SK-N-SH treated with all-trans-retinoic acid at 6 μM for 48 hours (cell line): ENCODE results near the gene C12orf50.
A peak's percentile ranks its signal among the peaks of the same experiment; 100 is the strongest.

Experiments
- ATAC-seq: fragments of 200-7000 bp; cut with Tn5 transposase; 3 replicates; pipeline ENCODE4 v1.9.1; 2020; ENCODE audit warnings: mild to moderate bottlenecking, moderate library complexity
- ARNTL ChIP-seq: fragments of 450-650 bp; formaldehyde crosslinking; IDR thresholded peaks from 2 replicates; pipeline ENCODE4 v1.5.0; 2020; ENCODE audit warnings: low read depth, mild to moderate bottlenecking, moderate library complexity, borderline replicate concordance
- BACH2 ChIP-seq: fragments of 250-450 bp; sonication (Bioruptor Pico); IDR thresholded peaks from 2 replicates; pipeline ENCODE4 v1.9.0; 2021; ENCODE audit warnings: mild to moderate bottlenecking, borderline replicate concordance
- CREB5 ChIP-seq: fragments of 250-450 bp; sonication (Bioruptor Pico); IDR thresholded peaks from 2 replicates; pipeline ENCODE4 v1.5.1; 2020; ENCODE audit warnings: low read depth, mild to moderate bottlenecking, moderate library complexity
- ESRRG ChIP-seq: fragments of 250-450 bp; sonication (Bioruptor Pico); IDR thresholded peaks from 2 replicates; pipeline ENCODE4 v1.6.1; 2021; ENCODE audit warnings: mild to moderate bottlenecking
- GLIS3 ChIP-seq: fragments of 250-450 bp; sonication (Bioruptor Pico); IDR thresholded peaks from 2 replicates; pipeline ENCODE4 v1.5.0; 2020; ENCODE audit warnings: mild to moderate bottlenecking, moderate library complexity
- ISL1 ChIP-seq: fragments of 250-450 bp; sonication (Bioruptor Pico); IDR thresholded peaks from 2 replicates; pipeline ENCODE4 v2.1.2; 2022; ENCODE audit warnings: mild to moderate bottlenecking, moderate library complexity
- OSR1 ChIP-seq: fragments of 250-450 bp; sonication (Bioruptor Pico); IDR thresholded peaks from 2 replicates; pipeline ENCODE4 v1.8.0; 2022; ENCODE audit warnings: moderate library complexity, mild to moderate bottlenecking, inconsistent platforms
- PATZ1 ChIP-seq: fragments of 250-450 bp; sonication (Bioruptor Pico); IDR thresholded peaks from 2 replicates; pipeline ENCODE4 v1.8.0; 2020; ENCODE audit warnings: mild to moderate bottlenecking, moderate library complexity, borderline replicate concordance
- POU6F1 ChIP-seq: fragments of 250-450 bp; sonication (Bioruptor Pico); IDR thresholded peaks from 2 replicates; pipeline ENCODE4 v1.8.0; 2021; ENCODE audit warnings: low read depth, mild to moderate bottlenecking, moderate library complexity, borderline replicate concordance
- PPARA ChIP-seq: fragments of 250-450 bp; sonication (Bioruptor Pico); IDR thresholded peaks from 2 replicates; pipeline ENCODE4 v1.5.0; 2020; ENCODE audit warnings: mild to moderate bottlenecking, borderline replicate concordance
- RARB ChIP-seq: fragments of 250-450 bp; sonication (Bioruptor Pico); IDR thresholded peaks from 2 replicates; pipeline ENCODE4 v1.8.0; 2021; ENCODE audit warnings: mild to moderate bottlenecking, moderate library complexity
- SNAI2 ChIP-seq: fragments of 250-450 bp; sonication (Bioruptor Pico); IDR thresholded peaks from 2 replicates; pipeline ENCODE4 v1.5.0; 2020; ENCODE audit warnings: mild to moderate bottlenecking, moderate library complexity
- TCF4 ChIP-seq: fragments of 250-450 bp; sonication (Bioruptor Pico); IDR thresholded peaks from 2 replicates; pipeline ENCODE4 v1.8.0; 2021; ENCODE audit warnings: mild to moderate bottlenecking, moderate library complexity, borderline replicate concordance
- TOX ChIP-seq: fragments of 250-450 bp; sonication (Bioruptor Pico); IDR thresholded peaks from 2 replicates; pipeline ENCODE4 v1.8.0; 2021; ENCODE audit warnings: mild to moderate bottlenecking, moderate library complexity, borderline replicate concordance
- TSHZ2 ChIP-seq: fragments of 250-450 bp; sonication (Bioruptor Pico); IDR thresholded peaks from 2 replicates; pipeline ENCODE4 v1.5.0; 2020; ENCODE audit warnings: mild to moderate bottlenecking, moderate library complexity
- ZFP3 ChIP-seq: fragments of 250-450 bp; sonication (Bioruptor Pico); IDR thresholded peaks from 2 replicates; pipeline ENCODE4 v1.5.0; 2020; ENCODE audit warnings: mild to moderate bottlenecking, moderate library complexity
- ZFP30 ChIP-seq: fragments of 450-650 bp; formaldehyde crosslinking; IDR thresholded peaks from 2 replicates; pipeline ENCODE4 v1.5.0; 2022; ENCODE audit warnings: mild to moderate bottlenecking, moderate library complexity
- ZNF565 ChIP-seq: fragments of 450-650 bp; formaldehyde crosslinking; conservative IDR thresholded peaks from 2 replicates; pipeline ENCODE4 v1.5.0; 2020; ENCODE audit warnings: low read depth, mild to moderate bottlenecking, moderate library complexity
- ZNF70 ChIP-seq: fragments of 450-650 bp; formaldehyde crosslinking; IDR thresholded peaks from 2 replicates; pipeline ENCODE4 v1.5.0; 2020; ENCODE audit warnings: mild to moderate bottlenecking, moderate library complexity

C12orf50 gene

GRCh38 chr12:87953256-87953860 is 75.8 kb downstream of the C12orf50 start (continued):
- no peak for TF ChIP-seq TSHZ2 (CRISPR knock-in tag)

GRCh38 chr12:87952850-87953249 is 76.4 kb downstream of the C12orf50 start:
- TF ChIP-seq ISL1 (CRISPR knock-in tag) (no peak), POU6F1 (CRISPR knock-in tag) (no peak), ZFP3 (CRISPR knock-in tag) (no peak), ZNF70 (no peak), ZNF565 (no peak), SNAI2 (no peak), PATZ1 (CRISPR knock-in tag) (no peak), TSHZ2 (CRISPR knock-in tag) (no peak), GLIS3 (CRISPR knock-in tag) (no peak), ESRRG (CRISPR knock-in tag) (no peak), BACH2 (CRISPR knock-in tag) (no peak), RARB (CRISPR knock-in tag) (no peak), OSR1 (no peak)
- TF ChIP-seq, all 23 proteins: peak for 0
- peak; percentile 32; the same call in 2 of the 3 replicates for ATAC-seq

GRCh38 chr12:87952223-87952622 is 77.0 kb downstream of the C12orf50 start:
- TF ChIP-seq BACH2 (CRISPR knock-in tag) (no peak), ZFP30 (CRISPR knock-in tag) (no peak), TCF4 (CRISPR knock-in tag) (no peak), TOX (CRISPR knock-in tag) (no peak), GLIS3 (CRISPR knock-in tag) (no peak), ESRRG (CRISPR knock-in tag) (no peak), OSR1 (no peak), TSHZ2 (CRISPR knock-in tag) (no peak), POU6F1 (CRISPR knock-in tag) (no peak), ARNTL (CRISPR knock-in tag) (no peak), CREB5 (CRISPR knock-in tag) (no peak), PPARA (no peak), RARB (CRISPR knock-in tag) (no peak), SNAI2 (no peak)
- ATAC-seq, result no peak
